Mammary epithelial cell (primary cell): ENCODE results near the gene TTC23.

Experiments used
- EZH2 ChIP-seq: IDR thresholded peaks from 2 replicates; pipeline ENCODE4 v1.6.1; 2012; ENCODE audit warnings: low read length, inconsistent platforms, borderline replicate concordance
- TF ChIP-seq, protein P1 (sequence below), 2 donors: IDR thresholded peaks in 1 of 2; conservative IDR thresholded peaks in 1 of 2; 2 replicates each; pipeline ENCODE4 v1.5.1; 2011 to 2012; ENCODE audit warnings: inconsistent platforms in 2 of 2, low read length in 2 of 2, mild to moderate bottlenecking in 2 of 2, control low read depth in 1 of 2, low read depth in 1 of 2; ENCODE audit not compliant: insufficient read depth in 1 of 2; ENCODE audit errors: extremely low read depth in 1 of 2

DNA sequence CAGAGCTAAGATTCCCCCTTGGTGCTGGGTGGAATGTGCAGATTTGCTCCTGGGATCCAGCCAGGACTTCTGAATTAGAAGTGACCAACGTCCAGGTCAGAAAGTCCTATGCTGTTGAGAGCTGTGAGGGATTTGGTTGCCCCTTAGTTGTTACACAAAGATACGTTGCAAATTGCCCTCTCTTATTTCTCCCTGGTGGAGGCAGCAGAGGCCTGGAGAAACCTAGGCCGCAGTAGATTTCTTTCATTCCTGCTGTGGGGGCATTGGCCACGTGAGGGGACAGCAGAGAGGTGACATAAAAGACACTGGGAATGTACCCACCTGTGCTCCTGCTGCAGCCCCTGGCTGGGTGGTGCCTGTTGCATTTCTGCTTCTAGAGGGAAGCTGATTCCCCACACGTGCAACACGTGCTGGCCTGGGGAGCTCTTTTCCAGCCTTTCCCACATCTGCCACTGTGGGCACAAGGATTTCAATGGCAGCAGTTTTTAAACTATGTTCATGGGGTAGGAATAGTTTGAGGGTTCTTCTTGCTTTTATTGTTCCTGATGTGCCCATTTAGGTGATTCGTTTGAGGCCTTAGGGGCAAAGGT, 78.8 kb downstream of the TTC23 start:
- TF ChIP-seq, protein P1, sequence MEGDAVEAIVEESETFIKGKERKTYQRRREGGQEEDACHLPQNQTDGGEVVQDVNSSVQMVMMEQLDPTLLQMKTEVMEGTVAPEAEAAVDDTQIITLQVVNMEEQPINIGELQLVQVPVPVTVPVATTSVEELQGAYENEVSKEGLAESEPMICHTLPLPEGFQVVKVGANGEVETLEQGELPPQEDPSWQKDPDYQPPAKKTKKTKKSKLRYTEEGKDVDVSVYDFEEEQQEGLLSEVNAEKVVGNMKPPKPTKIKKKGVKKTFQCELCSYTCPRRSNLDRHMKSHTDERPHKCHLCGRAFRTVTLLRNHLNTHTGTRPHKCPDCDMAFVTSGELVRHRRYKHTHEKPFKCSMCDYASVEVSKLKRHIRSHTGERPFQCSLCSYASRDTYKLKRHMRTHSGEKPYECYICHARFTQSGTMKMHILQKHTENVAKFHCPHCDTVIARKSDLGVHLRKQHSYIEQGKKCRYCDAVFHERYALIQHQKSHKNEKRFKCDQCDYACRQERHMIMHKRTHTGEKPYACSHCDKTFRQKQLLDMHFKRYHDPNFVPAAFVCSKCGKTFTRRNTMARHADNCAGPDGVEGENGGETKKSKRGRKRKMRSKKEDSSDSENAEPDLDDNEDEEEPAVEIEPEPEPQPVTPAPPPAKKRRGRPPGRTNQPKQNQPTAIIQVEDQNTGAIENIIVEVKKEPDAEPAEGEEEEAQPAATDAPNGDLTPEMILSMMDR (conservative IDR thresholded peaks at IDR 0.05 in 1 of 2, IDR thresholded peaks at IDR 0.05 in 1 of 2; ENCODE audit: extremely low read depth in 1 of 2, insufficient read depth in 1 of 2, low read depth in 1 of 2, low read length in 2 of 2) = no peak
- no peak for TF ChIP-seq EZH2
